ENCODE data around the gene GPR68. TPM values are rescaled to one million over a fixed set of nuclear protein-coding genes. Genes with fewer than 3 reads are reported as not detected.

The GPR68 gene
- total and polyA plus RNA-seq, 3 experiments from 2014 or later, result 14.2 to 22.7 (median 15.4) TPM

GRCh38 chr14:91258011-91258618 is 13.6 kb upstream of the GPR68 start:
- no peak overlapping the region for H3K27ac ChIP-seq (ENCODE audit: low read depth, low read length)
- Mint-ChIP-seq H3K4me1 (peaks cover 51 to 74% (median 71%) of the 10 kb centered on the region in 3 donors), H3K27me3 (peaks cover 0 to 4% of the 10 kb centered on the region in 2 donors), H3K9me3 (no peaks in the 10 kb centered on the region), H3K27ac (peak overlapping the region in 4 of 8 donors; percentile 5 to 97 (median 78)), H3K4me3 (peak overlapping the region in 1 of 7 donors; percentile 32), H3K36me3 (peaks cover 0 to 1% (median 0%) of the 10 kb centered on the region in 3 donors)
- H3K36me3 ChIP-seq (ENCODE audit: insufficient read depth, low read length), result no peaks in the 10 kb centered on the region
- no peaks in the 10 kb centered on the region for H3K27me3 ChIP-seq (ENCODE audit: insufficient read depth, low read length, poor library complexity, severe bottlenecking)
- ChIA-PET POLR2A (interaction anchor here (1.9 to 3.8 kb wide), 2 partner anchors 9 to 13 kb away, joined by 5 to 20 read pairs; partner anchors contain the start of gene GPR68), CTCF (interaction anchor here (1.4 kb wide), 1 partner anchor 29 kb away, joined by 3 read pairs; no protein-coding TSS in a partner anchor)
- H3K9me3 ChIP-seq (ENCODE audit: low read length), result no peaks in the 10 kb centered on the region
- no peak overlapping the region for H3K4me3 ChIP-seq (ENCODE audit: low read length)
- peaks cover 32% of the 10 kb centered on the region for H3K4me1 ChIP-seq (ENCODE audit: insufficient read depth, low read length)
- no peak for DNase-seq

- Histone ChIP-seq H3K9me3 (ENCODE audit: low read length) (no peaks in the 10 kb centered on the region), H3K27ac (ENCODE audit: low read depth, low read length) (no peak overlapping the region), H3K27me3 (ENCODE audit: insufficient read depth, low read length, poor library complexity, severe bottlenecking) (no peaks in the 10 kb centered on the region), H3K4me1 (ENCODE audit: insufficient read depth, low read length) (peaks cover 38% of the 10 kb centered on the region), H3K4me3 (ENCODE audit: low read length) (no peak overlapping the region), H3K36me3 (ENCODE audit: insufficient read depth, low read length) (no peaks in the 10 kb centered on the region)
- Mint-ChIP-seq H3K36me3 (peaks cover 0 to 1% (median 0%) of the 10 kb centered on the region in 3 donors), H3K27me3 (peaks cover 0 to 4% of the 10 kb centered on the region in 2 donors), H3K4me3 (peak overlapping the region in 2 of 7 donors; percentile 15 to 54), H3K27ac (peak overlapping the region in 4 of 8 donors; percentile 63 to 97 (median 78)), H3K4me1 (peaks cover 53 to 72% (median 71%) of the 10 kb centered on the region in 3 donors), H3K9me3 (no peaks in the 10 kb centered on the region)
- ChIA-PET POLR2A (interaction anchor here (1.9 to 3.8 kb wide), 2 partner anchors 8 to 13 kb away, joined by 5 to 20 read pairs; partner anchors contain the start of gene GPR68), CTCF (no interaction called here)
- no peak for DNase-seq
Observed at GRCh38 chr14:91257328-91258010, 13.0 kb upstream of the GPR68 start.

- H3K27me3 ChIP-seq (ENCODE audit: insufficient read depth, low read length, poor library complexity, severe bottlenecking), result no peaks in the 10 kb centered on the region
- H3K9me3 ChIP-seq (ENCODE audit: low read length), result no peaks in the 10 kb centered on the region
- H3K4me3 ChIP-seq (ENCODE audit: low read length), result no peak overlapping the region
- ChIA-PET CTCF (interaction anchor here (1.0 to 1.5 kb wide), 3 partner anchors 12 to 80 kb away, joined by 3 to 8 read pairs (median 3); partner anchors contain the start of gene GPR68), POLR2A (interaction anchor here (3.3 kb wide), 1 partner anchor 13 kb away, joined by 16 read pairs; the partner anchor contains the start of gene GPR68)
- DNase-seq, result no peak
- peaks cover 0 to 4% (median 0%) of the 10 kb centered on the region in 3 donors for H3K36me3 Mint-ChIP-seq
- H3K4me1 ChIP-seq (ENCODE audit: insufficient read depth, low read length), result peaks cover 47% of the 10 kb centered on the region
- H3K27me3 Mint-ChIP-seq, result peaks cover 0 to 5% of the 10 kb centered on the region in 2 donors
- H3K9me3 Mint-ChIP-seq, result no peaks in the 10 kb centered on the region
- peak overlapping the region in 1 of 7 donors; percentile 24 for H3K4me3 Mint-ChIP-seq
- peaks cover 57 to 74% (median 73%) of the 10 kb centered on the region in 3 donors for H3K4me1 Mint-ChIP-seq
- no peak overlapping the region for H3K27ac ChIP-seq (ENCODE audit: low read depth, low read length)
- H3K36me3 ChIP-seq (ENCODE audit: insufficient read depth, low read length), result no peaks in the 10 kb centered on the region
- H3K27ac Mint-ChIP-seq, result peak overlapping the region in 4 of 8 donors; percentile 6 to 97 (median 43)
Observed at GRCh38 chr14:91256661-91257060, 12.2 kb upstream of the GPR68 start.

- no peak for DNase-seq
- Mint-ChIP-seq H3K4me3 (peak overlapping the region in 6 of 7 donors; percentile 80 to 92 (median 86)), H3K27me3 (peaks cover 0 to 2% of the 10 kb centered on the region in 2 donors), H3K4me1 (peaks cover 61 to 76% (median 75%) of the 10 kb centered on the region in 3 donors), H3K27ac (peak overlapping the region; percentile 55 to 97 (median 90)), H3K9me3 (no peaks in the 10 kb centered on the region), H3K36me3 (peaks cover 0 to 3% (median 0%) of the 10 kb centered on the region in 3 donors)
- no peaks in the 10 kb centered on the region for H3K9me3 ChIP-seq (ENCODE audit: low read length)
- ChIA-PET POLR2A (interaction anchor here (1.3 to 3.3 kb wide), 2 partner anchors 11 to 26 kb away, joined by 3 to 16 read pairs; partner anchors contain the start of gene GPR68), CTCF (interaction anchor here (1.0 to 1.5 kb wide), 4 partner anchors 11 to 78 kb away, joined by 3 to 8 read pairs (median 4); partner anchors contain the start of gene GPR68)
- H3K27me3 ChIP-seq (ENCODE audit: insufficient read depth, low read length, poor library complexity, severe bottlenecking), result no peaks in the 10 kb centered on the region
- H3K36me3 ChIP-seq (ENCODE audit: insufficient read depth, low read length), result no peaks in the 10 kb centered on the region
- H3K4me1 ChIP-seq (ENCODE audit: insufficient read depth, low read length), result peaks cover 52% of the 10 kb centered on the region
- H3K27ac ChIP-seq (ENCODE audit: low read depth, low read length), result no peak overlapping the region
- no peak overlapping the region for H3K4me3 ChIP-seq (ENCODE audit: low read length)
Observed at GRCh38 chr14:91255026-91255695, 10.7 kb upstream of the GPR68 start.

- Histone ChIP-seq H3K9me3 (ENCODE audit: low read length) (no peaks in the 10 kb centered on the region), H3K4me3 (ENCODE audit: low read length) (peak overlapping the region; percentile 43), H3K4me1 (ENCODE audit: insufficient read depth, low read length) (peaks cover 59% of the 10 kb centered on the region), H3K27ac (ENCODE audit: low read depth, low read length) (no peak overlapping the region), H3K27me3 (ENCODE audit: insufficient read depth, low read length, poor library complexity, severe bottlenecking) (no peaks in the 10 kb centered on the region), H3K36me3 (ENCODE audit: insufficient read depth, low read length) (no peaks in the 10 kb centered on the region)
- Mint-ChIP-seq H3K36me3 (peaks cover 0 to 3% (median 2%) of the 10 kb centered on the region in 3 donors), H3K27ac (peak overlapping the region; percentile 82 to 97 (median 90)), H3K9me3 (no peaks in the 10 kb centered on the region), H3K27me3 (peaks cover 0 to 2% of the 10 kb centered on the region in 2 donors), H3K4me3 (peak overlapping the region; percentile 80 to 92 (median 87)), H3K4me1 (peaks cover 63 to 83% (median 80%) of the 10 kb centered on the region in 3 donors)
- POLR2A ChIA-PET, result interaction anchor here (0.8 to 3.3 kb wide), 3 partner anchors 10 to 26 kb away, joined by 3 to 16 read pairs (median 3); partner anchors contain the start of gene GPR68
- CTCF ChIA-PET, result interaction anchor here (1.2 kb wide), 1 partner anchor 11 kb away, joined by 4 read pairs; no protein-coding TSS in a partner anchor
- DNase-seq, result peak in 3 of 5 donors; percentile 18 to 36 (median 36)
Observed at GRCh38 chr14:91254461-91254860, 10.0 kb upstream of the GPR68 start.

- no peak for DNase-seq
- H3K27ac ChIP-seq (ENCODE audit: low read depth, low read length), result peak overlapping the region; percentile 57
- POLR2A ChIA-PET, result interaction anchor here (0.8 to 3.3 kb wide), 3 partner anchors 10 to 25 kb away, joined by 3 to 16 read pairs (median 3); partner anchors contain the start of gene GPR68
Observed at GRCh38 chr14:91253795-91254323, 9.4 kb upstream of the GPR68 start.

More at GRCh38 chr14:91253795-91254323, 9.4 kb upstream of the GPR68 start:
- H3K27ac Mint-ChIP-seq, result peak overlapping the region; percentile 82 to 97 (median 90)
- H3K36me3 ChIP-seq (ENCODE audit: insufficient read depth, low read length), result no peaks in the 10 kb centered on the region
- CTCF ChIA-PET, result interaction anchor here (1.2 kb wide), 1 partner anchor 11 kb away, joined by 4 read pairs; no protein-coding TSS in a partner anchor
- H3K4me1 Mint-ChIP-seq, result peaks cover 64 to 86% (median 84%) of the 10 kb centered on the region in 3 donors
- no peaks in the 10 kb centered on the region for H3K9me3 Mint-ChIP-seq
- H3K27me3 ChIP-seq (ENCODE audit: insufficient read depth, low read length, poor library complexity, severe bottlenecking), result no peaks in the 10 kb centered on the region
- H3K4me3 Mint-ChIP-seq, result peak overlapping the region; percentile 80 to 92 (median 87)
- H3K9me3 ChIP-seq (ENCODE audit: low read length), result no peaks in the 10 kb centered on the region
- peak overlapping the region; percentile 43 for H3K4me3 ChIP-seq (ENCODE audit: low read length)
- H3K27me3 Mint-ChIP-seq, result peaks cover 0 to 2% of the 10 kb centered on the region in 2 donors
- H3K36me3 Mint-ChIP-seq, result peaks cover 0 to 3% (median 3%) of the 10 kb centered on the region in 3 donors
- peaks cover 64% of the 10 kb centered on the region for H3K4me1 ChIP-seq (ENCODE audit: insufficient read depth, low read length)

All from CD8-positive, alpha-beta memory T cell (primary cell).